Measurements from ENCODE around the gene HOXD3. TPM values are rescaled to one million over a fixed set of nuclear protein-coding genes. Genes with fewer than 3 reads are reported as not detected.

HOXD3 gene
- total RNA-seq, 5 donors from 2014 or later (not counting 1 experiment from before 2014, with no cell fraction given) = 0.44 TPM; not detected in 4

- H3K9me3 Mint-ChIP-seq = no peaks in the 10 kb centered on the region
These were observed 45.8 kb upstream of the HOXD3 start for GRCh38 chr2:176111309-176111663.

DNA sequence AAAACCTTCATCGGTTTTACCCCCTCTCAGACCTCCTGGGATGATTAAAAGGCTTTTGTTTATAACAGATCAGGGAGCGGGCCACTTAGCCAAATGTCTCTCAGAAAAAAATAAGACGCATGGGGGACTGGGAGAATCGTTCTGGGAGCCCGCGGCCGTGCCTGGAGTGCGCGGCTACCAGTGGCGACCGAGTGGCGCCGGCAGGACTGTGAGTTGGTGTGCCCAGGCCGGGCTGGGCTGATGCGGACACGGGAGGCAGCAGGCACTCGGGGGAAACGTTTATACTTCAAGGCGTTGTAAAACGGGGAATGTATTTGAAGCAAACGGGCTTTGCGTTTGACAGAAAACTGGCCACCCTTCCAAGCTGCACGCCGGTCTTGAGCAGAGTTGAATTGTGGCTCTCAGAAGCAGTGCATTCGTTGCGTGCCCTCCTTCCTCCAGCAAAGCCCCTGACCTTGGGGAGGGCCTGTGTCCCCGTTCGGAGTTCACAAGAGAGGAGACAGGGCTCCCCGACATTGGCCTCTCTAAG lies 45.2 kb upstream of the HOXD3 start:
- no peak overlapping the region for H3K4me3 Mint-ChIP-seq

More at GRCh38 chr2:176111309-176111663, 45.8 kb upstream of the HOXD3 start:
- ChIA-PET POLR2A (interaction anchor here in 1 of 2 donors (0.5 to 0.6 kb wide), 2 partner anchors 905 to 1749 kb away, joined by 3 to 4 read pairs; no protein-coding TSS in a partner anchor), CTCF (interaction anchor here (0.6 to 1.8 kb wide), 5 partner anchors 10 to 1770 kb away, joined by 3 to 8 read pairs (median 6); no protein-coding TSS in a partner anchor)
- Mint-ChIP-seq H3K36me3 (no peaks in the 10 kb centered on the region), H3K27me3 (peaks cover 57 to 81% of the 10 kb centered on the region in 2 donors), H3K4me3 (no peak overlapping the region), H3K27ac (no peak overlapping the region), H3K4me1 (peaks cover 15 to 18% (median 17%) of the 10 kb centered on the region in 3 donors)
- H3K27ac ChIP-seq (ENCODE audit: low read length) = no peak overlapping the region
- DNase-seq = no peak
- no peak overlapping the region for H3K4me3 ChIP-seq (ENCODE audit: control insufficient read depth in 1 of 2, extremely low read depth in 1 of 2, low read length in 1 of 2)
- 3% methylated on average over 12 of the region's 16 CpGs for WGBS (ENCODE audit: insufficient coverage)
- ATAC-seq (replicated peaks in 1 of 4) = no peak
- peaks cover 21 to 72% of the 10 kb centered on the region in 2 experiments for H3K27me3 ChIP-seq (replicated peaks in 1 of 2; ENCODE audit: control insufficient read depth in 2 of 2, extremely low read depth in 1 of 2, insufficient read depth in 2 of 2, low read length in 1 of 2)
- peaks cover 4 to 13% of the 10 kb centered on the region in 2 experiments for H3K4me1 ChIP-seq (ENCODE audit: control insufficient read depth in 1 of 2, extremely low read depth in 1 of 2, insufficient read depth in 2 of 2, low read length in 2 of 2)
- H3K36me3 ChIP-seq (ENCODE audit: control insufficient read depth in 2 of 2, extremely low read depth in 1 of 2, insufficient read depth in 1 of 2, low read length in 1 of 2) = no peaks in the 10 kb centered on the region
- no peaks in the 10 kb centered on the region for H3K9me3 ChIP-seq

DNA sequence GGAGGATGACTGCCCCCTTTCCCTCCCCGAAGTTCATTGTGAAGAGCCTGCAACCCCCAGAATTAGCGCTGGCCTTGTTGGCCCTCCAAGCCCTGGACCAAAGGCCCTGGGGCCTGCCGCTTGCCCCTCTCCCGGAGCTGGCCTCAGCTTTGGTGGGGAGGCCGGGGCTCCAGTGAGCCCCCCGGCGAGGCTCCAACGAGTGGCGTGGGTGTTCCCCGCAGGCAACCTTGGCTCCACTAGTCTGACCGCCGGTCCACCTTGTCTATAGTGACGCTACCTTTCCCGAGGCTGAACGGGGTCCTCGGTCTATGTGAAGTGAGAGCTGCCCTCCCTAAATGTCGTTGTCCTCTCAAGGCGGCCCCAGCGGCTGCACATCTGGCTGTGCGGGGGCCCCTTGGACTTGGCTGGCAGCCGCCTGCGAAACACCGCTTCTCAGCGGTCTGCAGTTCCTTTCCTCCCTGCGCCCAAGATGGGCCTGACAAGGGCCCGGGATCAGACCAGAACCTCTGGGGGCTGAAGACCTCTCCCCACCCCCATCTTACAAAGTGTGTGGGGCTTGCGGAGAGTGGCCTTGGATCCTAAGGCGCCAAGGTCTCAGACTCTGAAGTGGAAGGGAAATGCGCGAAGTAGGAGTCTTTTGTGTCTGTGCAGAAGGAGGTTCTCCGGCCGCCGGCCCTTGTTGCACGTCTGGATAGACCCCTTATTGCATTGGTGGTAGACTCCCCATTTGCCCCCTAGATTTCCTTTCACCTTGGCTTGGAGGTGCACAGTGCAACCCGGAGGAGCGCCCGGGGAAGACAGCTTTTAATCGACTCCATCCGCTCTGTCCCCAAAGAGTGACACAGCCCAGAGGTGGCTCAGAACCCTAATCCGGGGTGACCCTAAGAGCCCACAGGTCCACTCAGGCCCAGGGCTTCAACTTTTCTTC lies 44.5 kb upstream of the HOXD3 start:
- no peaks in the 10 kb centered on the region for H3K36me3 Mint-ChIP-seq
- H3K9me3 ChIP-seq = no peaks in the 10 kb centered on the region
- no peaks in the 10 kb centered on the region for H3K36me3 ChIP-seq (ENCODE audit: control insufficient read depth in 2 of 2, extremely low read depth in 1 of 2, insufficient read depth in 1 of 2, low read length in 1 of 2)
- POLR2A ChIA-PET = no interaction called here
- no peak for DNase-seq
- H3K4me1 ChIP-seq (ENCODE audit: control insufficient read depth in 1 of 2, extremely low read depth in 1 of 2, insufficient read depth in 2 of 2, low read length in 2 of 2) = peaks cover 0 to 3% of the 10 kb centered on the region in 2 experiments
- CTCF ChIA-PET = interaction anchor here (0.6 to 0.7 kb wide), 4 partner anchors 15 to 539 kb away, joined by 3 to 7 read pairs (median 3); no protein-coding TSS in a partner anchor
- no peak overlapping the region for H3K27ac ChIP-seq (ENCODE audit: low read length)
- H3K4me3 ChIP-seq (ENCODE audit: control insufficient read depth in 1 of 2, extremely low read depth in 1 of 2, low read length in 1 of 2) = no peak overlapping the region
- H3K9me3 Mint-ChIP-seq = no peaks in the 10 kb centered on the region
- no peak overlapping the region for H3K4me3 Mint-ChIP-seq
- WGBS (ENCODE audit: insufficient coverage) = 9% methylated on average over 31 of the region's 40 CpGs
- no peak overlapping the region for H3K27ac Mint-ChIP-seq
- H3K27me3 ChIP-seq (replicated peaks in 1 of 2; ENCODE audit: control insufficient read depth in 2 of 2, extremely low read depth in 1 of 2, insufficient read depth in 2 of 2, low read length in 1 of 2) = peaks cover 28 to 75% of the 10 kb centered on the region in 2 experiments
- peaks cover 66 to 87% of the 10 kb centered on the region in 2 donors for H3K27me3 Mint-ChIP-seq
- ATAC-seq (replicated peaks in 1 of 4) = no peak
- peaks cover 11 to 17% (median 12%) of the 10 kb centered on the region in 3 donors for H3K4me1 Mint-ChIP-seq

More for the DNA sequence above, 45.2 kb upstream of the HOXD3 start:
- Histone ChIP-seq H3K4me3 (ENCODE audit: control insufficient read depth in 1 of 2, extremely low read depth in 1 of 2, low read length in 1 of 2) (no peak overlapping the region), H3K27me3 (replicated peaks in 1 of 2; ENCODE audit: control insufficient read depth in 2 of 2, extremely low read depth in 1 of 2, insufficient read depth in 2 of 2, low read length in 1 of 2) (peaks cover 26 to 73% of the 10 kb centered on the region in 2 experiments), H3K4me1 (ENCODE audit: control insufficient read depth in 1 of 2, extremely low read depth in 1 of 2, insufficient read depth in 2 of 2, low read length in 2 of 2) (peaks cover 0 to 8% of the 10 kb centered on the region in 2 experiments), H3K9me3 (no peaks in the 10 kb centered on the region), H3K27ac (ENCODE audit: low read length) (no peak overlapping the region), H3K36me3 (ENCODE audit: control insufficient read depth in 2 of 2, extremely low read depth in 1 of 2, insufficient read depth in 1 of 2, low read length in 1 of 2) (no peaks in the 10 kb centered on the region)
- peaks cover 61 to 85% of the 10 kb centered on the region in 2 donors for H3K27me3 Mint-ChIP-seq
- ChIA-PET CTCF (interaction anchor here in 1 of 2 donors (1.8 kb wide), 1 partner anchor 1771 kb away, joined by 7 read pairs; no protein-coding TSS in a partner anchor), POLR2A (no interaction called here)
- H3K36me3 Mint-ChIP-seq = no peaks in the 10 kb centered on the region
- H3K9me3 Mint-ChIP-seq = no peaks in the 10 kb centered on the region
- H3K4me1 Mint-ChIP-seq = peaks cover 14 to 15% (median 14%) of the 10 kb centered on the region in 3 donors
- 8% methylated on average over 26 of the region's 29 CpGs for WGBS (ENCODE audit: insufficient coverage)
- ATAC-seq (replicated peaks in 1 of 4) = no peak
- DNase-seq = no peak
- no peak overlapping the region for H3K27ac Mint-ChIP-seq

GRCh38 chr2:176114120-176114929 lies 42.8 kb upstream of the HOXD3 start:
- H3K4me1 Mint-ChIP-seq = peaks cover 7 to 15% (median 8%) of the 10 kb centered on the region in 3 donors
- peaks cover 0 to 7% of the 10 kb centered on the region in 2 experiments for H3K4me1 ChIP-seq (ENCODE audit: control insufficient read depth in 1 of 2, extremely low read depth in 1 of 2, insufficient read depth in 2 of 2, low read length in 2 of 2)
- no peak overlapping the region for H3K27ac ChIP-seq (ENCODE audit: low read length)
- ATAC-seq (replicated peaks in 1 of 4) = no peak
- H3K4me3 Mint-ChIP-seq = no peak overlapping the region
- WGBS (ENCODE audit: insufficient coverage) = 12% methylated on average over 16 of the region's 26 CpGs
- H3K9me3 ChIP-seq = no peaks in the 10 kb centered on the region
- ChIA-PET CTCF (no interaction called here), POLR2A (interaction anchor here (0.5 to 0.6 kb wide), 2 partner anchors 1357 to 1754 kb away, joined by 3 read pairs; no protein-coding TSS in a partner anchor)
- H3K27me3 ChIP-seq (replicated peaks in 1 of 2; ENCODE audit: control insufficient read depth in 2 of 2, extremely low read depth in 1 of 2, insufficient read depth in 2 of 2, low read length in 1 of 2) = peaks cover 33 to 79% of the 10 kb centered on the region in 2 experiments
- peaks cover 3% of the 10 kb centered on the region for H3K36me3 Mint-ChIP-seq
- H3K27ac Mint-ChIP-seq = no peak overlapping the region
- H3K9me3 Mint-ChIP-seq = peaks cover 2 to 3% (median 3%) of the 10 kb centered on the region in 3 donors
- peaks cover 75 to 93% of the 10 kb centered on the region in 2 donors for H3K27me3 Mint-ChIP-seq
- no peak for DNase-seq
- no peaks in the 10 kb centered on the region for H3K36me3 ChIP-seq (ENCODE audit: control insufficient read depth in 2 of 2, extremely low read depth in 1 of 2, insufficient read depth in 1 of 2, low read length in 1 of 2)
- no peak overlapping the region for H3K4me3 ChIP-seq (ENCODE audit: control insufficient read depth in 1 of 2, extremely low read depth in 1 of 2, low read length in 1 of 2)

- peaks cover 2 to 3% (median 3%) of the 10 kb centered on the region in 3 donors for H3K9me3 Mint-ChIP-seq
- ChIA-PET CTCF (no interaction called here), POLR2A (no interaction called here)
- peaks cover 75 to 93% of the 10 kb centered on the region in 2 donors for H3K27me3 Mint-ChIP-seq
- H3K4me3 ChIP-seq (ENCODE audit: control insufficient read depth in 1 of 2, extremely low read depth in 1 of 2, low read length in 1 of 2) = no peak overlapping the region
- peaks cover 3% of the 10 kb centered on the region for H3K36me3 Mint-ChIP-seq
- no peak overlapping the region for H3K27ac Mint-ChIP-seq
- H3K27me3 ChIP-seq (replicated peaks in 1 of 2; ENCODE audit: control insufficient read depth in 2 of 2, extremely low read depth in 1 of 2, insufficient read depth in 2 of 2, low read length in 1 of 2) = peaks cover 31 to 76% of the 10 kb centered on the region in 2 experiments
- DNase-seq (no peak), ATAC-seq (replicated peaks in 1 of 4) (no peak)
- H3K27ac ChIP-seq (ENCODE audit: low read length) = no peak overlapping the region
- H3K9me3 ChIP-seq = no peaks in the 10 kb centered on the region
- peaks cover 0 to 7% of the 10 kb centered on the region in 2 experiments for H3K4me1 ChIP-seq (ENCODE audit: control insufficient read depth in 1 of 2, extremely low read depth in 1 of 2, insufficient read depth in 2 of 2, low read length in 2 of 2)
- H3K4me3 Mint-ChIP-seq = no peak overlapping the region
- peaks cover 6 to 11% (median 6%) of the 10 kb centered on the region in 3 donors for H3K4me1 Mint-ChIP-seq
- WGBS (ENCODE audit: insufficient coverage) = 5% methylated on average over 5 of the region's 16 CpGs
- H3K36me3 ChIP-seq (ENCODE audit: control insufficient read depth in 2 of 2, extremely low read depth in 1 of 2, insufficient read depth in 1 of 2, low read length in 1 of 2) = no peaks in the 10 kb centered on the region
These were observed 42.0 kb upstream of the HOXD3 start for GRCh38 chr2:176114930-176115625.
